B cell (primary cell): ENCODE results near the gene LENG1. TPM values are rescaled to one million over a fixed set of nuclear protein-coding genes. Genes with fewer than 3 reads are reported as not detected.

ENCODE experiments used
- ATAC-seq: fragments of 200-7000 bp; cut with Tn5 transposase; one replicate; pipeline ENCODE4 v1.10.0; 2021; ENCODE audit warnings: low read depth, mild to moderate bottlenecking, moderate number of reproducible peaks, moderate library complexity
- CTCF ChIA-PET: fragments of 350-600 bp; sonication (Branson Sonifier 250); formaldehyde crosslinking; loops from one replicate; lab custom pipeline; 2021; ENCODE audit warnings: antibody characterized with exemption, inconsistent platforms; lab: Charles Lee
- POLR2A ChIA-PET: fragments of 350-600 bp; sonication (Branson Sonifier 250); formaldehyde crosslinking; loops from one replicate; lab custom pipeline; 2021; ENCODE audit warnings: antibody characterized with exemption; lab: Charles Lee
- DNase-seq: peaks from one replicate; pipeline ENCODE4 v3.0.0; 2013
- H2AFZ ChIP-seq: 2 replicates; pipeline ENCODE4 v1.6.1; 2012; ENCODE audit warnings: mild to moderate bottlenecking, low read depth, low read length; ENCODE audit not compliant: insufficient read depth, poor library complexity, severe bottlenecking
- H3K27ac ChIP-seq, 2 donors: 1 replicate in 1 of 2; 2 replicates in 1 of 2; pipeline ENCODE4 v1.5.1; 2012 to 2013; ENCODE audit warnings: low read length in 2 of 2, mild to moderate bottlenecking in 2 of 2, moderate library complexity in 1 of 2
- H3K27me3 ChIP-seq, 4 experiments: fragments of 200-600 bp in 1 of 4; sonication (generic) in 1 of 4; replicated peaks in 1 of 4; 1 replicate in 2 of 4; 2 replicates in 2 of 4; pipeline versions ENCODE4 v1.6.1 to v1.7.0; 2013 to 2016; ENCODE audit warnings: low read length in 3 of 4, mild to moderate bottlenecking in 2 of 4, mixed read lengths in 1 of 4, moderate library complexity in 1 of 4; ENCODE audit not compliant: insufficient read depth in 4 of 4, control insufficient read depth in 3 of 4; ENCODE audit errors: control extremely low read depth in 1 of 4
- H3K36me3 ChIP-seq, 2 experiments: replicated peaks in 1 of 2; 1 replicate in 1 of 2; 2 replicates in 1 of 2; pipeline versions ENCODE4 v1.6.1 to v1.7.1; 2013; ENCODE audit warnings: low read length in 1 of 2; ENCODE audit not compliant: insufficient read depth in 2 of 2, control insufficient read depth in 1 of 2; ENCODE audit errors: control extremely low read depth in 1 of 2, extremely low read depth in 1 of 2
- H3K4me1 ChIP-seq, 2 donors: fragments of 200-600 bp in 1 of 2; sonication (generic) in 1 of 2; 1 replicate in 1 of 2; 2 replicates in 1 of 2; pipeline versions ENCODE4 v1.5.1 to v1.6.1; 2013 to 2017; ENCODE audit warnings: low read length in 2 of 2; ENCODE audit not compliant: control insufficient read depth in 2 of 2, insufficient read depth in 2 of 2
- H3K4me2 ChIP-seq: replicated peaks from 2 replicates; pipeline ENCODE3; 2012; ENCODE audit warnings: mild to moderate bottlenecking, low read depth, low read length; ENCODE audit not compliant: poor library complexity, severe bottlenecking
- H3K4me3 ChIP-seq, 5 experiments: fragments of 200-600 bp in 1 of 5; sonication (generic) in 1 of 5; 1 replicate in 3 of 5; 2 replicates in 2 of 5; pipeline versions ENCODE4 v1.5.1 to v1.7.0; 2011 to 2016; ENCODE audit warnings: low read length in 4 of 5, mild to moderate bottlenecking in 4 of 5, low read depth in 2 of 5, control low read depth in 1 of 5, moderate library complexity in 1 of 5; ENCODE audit not compliant: insufficient read depth in 1 of 5; ENCODE audit errors: control extremely low read depth in 1 of 5, extremely low read depth in 1 of 5
- H3K79me2 ChIP-seq: fragments of 200-600 bp; sonication (generic); one replicate; pipeline ENCODE4 v1.6.0; 2016; ENCODE audit warnings: low read length; ENCODE audit not compliant: control insufficient read depth, insufficient read depth
- H3K9ac ChIP-seq: fragments of 200-600 bp; sonication (generic); 2 replicates; pipeline ENCODE4 v1.6.1; 2017; ENCODE audit warnings: mild to moderate bottlenecking, low read length, moderate library complexity
- H3K9me3 ChIP-seq, 3 donors: one replicate each; pipeline versions ENCODE4 v1.6.1 to v1.7.1; 2013; ENCODE audit warnings: low read length in 2 of 3; ENCODE audit not compliant: control insufficient read depth in 2 of 3, insufficient read depth in 1 of 3; ENCODE audit errors: control extremely low read depth in 1 of 3
- H4K20me1 ChIP-seq: 2 replicates; pipeline ENCODE4 v1.6.0; 2012; ENCODE audit warnings: mild to moderate bottlenecking, low read length; ENCODE audit not compliant: insufficient read depth, control insufficient read depth, poor library complexity, severe bottlenecking
- H3K27ac Mint-ChIP-seq: one replicate; pipeline ENCODE4 v1.8.0; 2021; ENCODE audit warnings: mixed read lengths
- H3K27me3 Mint-ChIP-seq: one replicate; pipeline ENCODE4 v1.8.0; 2021; ENCODE audit warnings: mixed read lengths
- H3K4me1 Mint-ChIP-seq: one replicate; pipeline ENCODE4 v1.8.0; 2021; ENCODE audit warnings: mixed read lengths
- H3K4me3 Mint-ChIP-seq: one replicate; pipeline ENCODE4 v1.8.0; 2021; ENCODE audit warnings: mixed read lengths
- H3K9me3 Mint-ChIP-seq: one replicate; pipeline ENCODE4 v1.8.0; 2022; ENCODE audit warnings: mixed read lengths; ENCODE audit not compliant: insufficient read depth
- EZH2 ChIP-seq: IDR thresholded peaks from 2 replicates; pipeline ENCODE4 v1.6.1; 2012; ENCODE audit warnings: borderline replicate concordance, low read depth, mild to moderate bottlenecking, moderate library complexity, low read length; ENCODE audit not compliant: insufficient read depth, poor library complexity, severe bottlenecking
- WGBS: methylation state at CpG from one replicate; pipeline ENCODE4 v1.1.5; 2013; ENCODE audit warnings: missing lambda C conversion rate; ENCODE audit not compliant: insufficient coverage; 5-methylcytosine and 5-hydroxymethylcytosine counted together
- intact Hi-C: fragments of 100-400 bp; cut with micrococcal nuclease; formaldehyde crosslinking; loops from one replicate; pipeline ENCODE4 v1.10.0; 2022
- polyA plus RNA-seq: library from polyadenylated mRNA; depleted of rRNA; stranded (reverse); fragments of >200 nt; gene quantifications from 2 replicates; pipeline ENCODE4 v1.2.3, GENCODE V29; 2012
- total RNA-seq, 2 donors: library from RNA; stranded (reverse); fragments of 120-200 nt in 1 of 2; gene quantifications; 1 replicate in 1 of 2; 2 replicates in 1 of 2; pipeline versions ENCODE4 v1.2.3 to v1.2.4, GENCODE V29; 2013 to 2022
- TF ChIP-seq, protein P1 (sequence below): fragments of 200-600 bp; IDR thresholded peaks from one replicate; pipeline ENCODE4 v1.8.0; 2022; ENCODE audit warnings: antibody characterized with exemption, mild to moderate bottlenecking

Gene LENG1
- total and polyA plus RNA-seq, 2 donors (not counting 1 experiment from before 2014, with no cell fraction given), result 9.2 to 16.5 TPM

DNA sequence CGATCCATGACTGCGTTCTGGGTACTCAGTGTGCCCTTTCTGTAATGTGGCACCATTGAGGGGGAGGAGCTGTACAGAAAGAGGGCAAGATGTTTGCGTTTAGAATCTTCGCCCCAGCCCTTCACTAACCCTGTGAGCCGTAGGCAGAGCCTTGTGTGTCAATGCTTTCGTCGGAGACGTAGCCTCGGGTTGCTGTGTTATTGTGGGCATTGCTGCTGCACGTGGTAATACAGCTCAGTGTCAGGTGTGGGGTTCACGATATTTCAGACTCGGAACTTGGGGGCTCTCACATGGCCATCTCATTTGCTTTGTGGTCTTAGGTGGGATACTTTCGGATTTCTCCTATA, 47.3 kb upstream of the LENG1 start:
- no peak overlapping the region for H3K9ac ChIP-seq
- peaks cover 94% of the 10 kb centered on the region for H4K20me1 ChIP-seq

More for the DNA sequence above, 47.3 kb upstream of the LENG1 start:
- Histone ChIP-seq H3K79me2 (peaks cover 88% of the 10 kb centered on the region), H2AFZ (no peak overlapping the region), H3K4me2 (no peak overlapping the region), H3K27ac (no peak overlapping the region), H3K4me3 (no peak overlapping the region), H3K36me3 (peaks cover 3 to 61% of the 10 kb centered on the region in 2 experiments), H3K9me3 (no peaks in the 10 kb centered on the region), H3K4me1 (peaks cover 44 to 82% of the 10 kb centered on the region in 2 donors), H3K27me3 (no peaks in the 10 kb centered on the region)
- H3K27ac Mint-ChIP-seq, result no peak overlapping the region
- CTCF ChIA-PET, result interaction anchor here (0.5 to 1.1 kb wide), 2 partner anchors 59 to 356 kb away, joined by 3 read pairs; no protein-coding TSS in a partner anchor
- ATAC-seq (no peak), DNase-seq (no peak)
- POLR2A ChIA-PET, result interaction anchor here (1.8 kb wide), 1 partner anchor 16 kb away, joined by 5 read pairs; the partner anchor contains the start of gene TSEN34
- intact Hi-C loops, result no loop called here
- TF ChIP-seq, protein P1, sequence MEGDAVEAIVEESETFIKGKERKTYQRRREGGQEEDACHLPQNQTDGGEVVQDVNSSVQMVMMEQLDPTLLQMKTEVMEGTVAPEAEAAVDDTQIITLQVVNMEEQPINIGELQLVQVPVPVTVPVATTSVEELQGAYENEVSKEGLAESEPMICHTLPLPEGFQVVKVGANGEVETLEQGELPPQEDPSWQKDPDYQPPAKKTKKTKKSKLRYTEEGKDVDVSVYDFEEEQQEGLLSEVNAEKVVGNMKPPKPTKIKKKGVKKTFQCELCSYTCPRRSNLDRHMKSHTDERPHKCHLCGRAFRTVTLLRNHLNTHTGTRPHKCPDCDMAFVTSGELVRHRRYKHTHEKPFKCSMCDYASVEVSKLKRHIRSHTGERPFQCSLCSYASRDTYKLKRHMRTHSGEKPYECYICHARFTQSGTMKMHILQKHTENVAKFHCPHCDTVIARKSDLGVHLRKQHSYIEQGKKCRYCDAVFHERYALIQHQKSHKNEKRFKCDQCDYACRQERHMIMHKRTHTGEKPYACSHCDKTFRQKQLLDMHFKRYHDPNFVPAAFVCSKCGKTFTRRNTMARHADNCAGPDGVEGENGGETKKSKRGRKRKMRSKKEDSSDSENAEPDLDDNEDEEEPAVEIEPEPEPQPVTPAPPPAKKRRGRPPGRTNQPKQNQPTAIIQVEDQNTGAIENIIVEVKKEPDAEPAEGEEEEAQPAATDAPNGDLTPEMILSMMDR, result no peak
- no peak for TF ChIP-seq EZH2
- H3K9me3 Mint-ChIP-seq, result no peaks in the 10 kb centered on the region
- WGBS, result 77% methylated on average over 13 of the region's 13 CpGs
- H3K27me3 Mint-ChIP-seq, result no peaks in the 10 kb centered on the region
- peaks cover 79% of the 10 kb centered on the region for H3K4me1 Mint-ChIP-seq
- no peak overlapping the region for H3K4me3 Mint-ChIP-seq
